ENCODE data around the gene GALNTL6.

DNA sequence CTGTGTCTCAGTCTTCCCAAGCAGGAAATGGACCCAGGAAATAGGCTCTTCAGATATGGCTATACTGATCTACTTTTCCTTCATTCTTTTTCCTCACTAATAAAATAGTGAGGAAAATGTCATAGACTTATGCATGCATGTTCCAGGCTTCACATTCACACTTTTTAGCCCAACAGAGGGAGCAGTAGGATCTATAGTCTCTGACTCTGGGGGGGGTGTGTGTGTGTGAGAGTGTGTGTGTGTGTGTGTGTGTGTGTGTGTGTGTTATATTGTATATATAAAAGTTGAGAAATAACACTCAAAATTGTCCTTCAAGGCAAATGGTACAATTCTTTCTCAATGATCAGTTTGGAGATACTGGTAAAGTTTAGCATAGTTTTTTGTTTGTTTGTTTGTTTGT lies 1058.2 kb downstream of the GALNTL6 start:
- TF ChIP-seq, protein P1, sequence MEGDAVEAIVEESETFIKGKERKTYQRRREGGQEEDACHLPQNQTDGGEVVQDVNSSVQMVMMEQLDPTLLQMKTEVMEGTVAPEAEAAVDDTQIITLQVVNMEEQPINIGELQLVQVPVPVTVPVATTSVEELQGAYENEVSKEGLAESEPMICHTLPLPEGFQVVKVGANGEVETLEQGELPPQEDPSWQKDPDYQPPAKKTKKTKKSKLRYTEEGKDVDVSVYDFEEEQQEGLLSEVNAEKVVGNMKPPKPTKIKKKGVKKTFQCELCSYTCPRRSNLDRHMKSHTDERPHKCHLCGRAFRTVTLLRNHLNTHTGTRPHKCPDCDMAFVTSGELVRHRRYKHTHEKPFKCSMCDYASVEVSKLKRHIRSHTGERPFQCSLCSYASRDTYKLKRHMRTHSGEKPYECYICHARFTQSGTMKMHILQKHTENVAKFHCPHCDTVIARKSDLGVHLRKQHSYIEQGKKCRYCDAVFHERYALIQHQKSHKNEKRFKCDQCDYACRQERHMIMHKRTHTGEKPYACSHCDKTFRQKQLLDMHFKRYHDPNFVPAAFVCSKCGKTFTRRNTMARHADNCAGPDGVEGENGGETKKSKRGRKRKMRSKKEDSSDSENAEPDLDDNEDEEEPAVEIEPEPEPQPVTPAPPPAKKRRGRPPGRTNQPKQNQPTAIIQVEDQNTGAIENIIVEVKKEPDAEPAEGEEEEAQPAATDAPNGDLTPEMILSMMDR (IDR thresholded peaks at IDR 0.05; ENCODE audit: insufficient read depth, low read length), result no peak
- TF ChIP-seq POLR2AphosphoS5 (IDR thresholded peaks at IDR 0.05; ENCODE audit: low read depth), result no peak
- TF ChIP-seq, protein P2, sequence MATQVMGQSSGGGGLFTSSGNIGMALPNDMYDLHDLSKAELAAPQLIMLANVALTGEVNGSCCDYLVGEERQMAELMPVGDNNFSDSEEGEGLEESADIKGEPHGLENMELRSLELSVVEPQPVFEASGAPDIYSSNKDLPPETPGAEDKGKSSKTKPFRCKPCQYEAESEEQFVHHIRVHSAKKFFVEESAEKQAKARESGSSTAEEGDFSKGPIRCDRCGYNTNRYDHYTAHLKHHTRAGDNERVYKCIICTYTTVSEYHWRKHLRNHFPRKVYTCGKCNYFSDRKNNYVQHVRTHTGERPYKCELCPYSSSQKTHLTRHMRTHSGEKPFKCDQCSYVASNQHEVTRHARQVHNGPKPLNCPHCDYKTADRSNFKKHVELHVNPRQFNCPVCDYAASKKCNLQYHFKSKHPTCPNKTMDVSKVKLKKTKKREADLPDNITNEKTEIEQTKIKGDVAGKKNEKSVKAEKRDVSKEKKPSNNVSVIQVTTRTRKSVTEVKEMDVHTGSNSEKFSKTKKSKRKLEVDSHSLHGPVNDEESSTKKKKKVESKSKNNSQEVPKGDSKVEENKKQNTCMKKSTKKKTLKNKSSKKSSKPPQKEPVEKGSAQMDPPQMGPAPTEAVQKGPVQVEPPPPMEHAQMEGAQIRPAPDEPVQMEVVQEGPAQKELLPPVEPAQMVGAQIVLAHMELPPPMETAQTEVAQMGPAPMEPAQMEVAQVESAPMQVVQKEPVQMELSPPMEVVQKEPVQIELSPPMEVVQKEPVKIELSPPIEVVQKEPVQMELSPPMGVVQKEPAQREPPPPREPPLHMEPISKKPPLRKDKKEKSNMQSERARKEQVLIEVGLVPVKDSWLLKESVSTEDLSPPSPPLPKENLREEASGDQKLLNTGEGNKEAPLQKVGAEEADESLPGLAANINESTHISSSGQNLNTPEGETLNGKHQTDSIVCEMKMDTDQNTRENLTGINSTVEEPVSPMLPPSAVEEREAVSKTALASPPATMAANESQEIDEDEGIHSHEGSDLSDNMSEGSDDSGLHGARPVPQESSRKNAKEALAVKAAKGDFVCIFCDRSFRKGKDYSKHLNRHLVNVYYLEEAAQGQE (IDR thresholded peaks at IDR 0.05; ENCODE audit: insufficient replicate concordance, low read depth), result no peak

Data from HL-60 (cell line).